ENCODE results near the gene F2RL3.

The F2RL3 gene

GRCh38 chr19:16851031-16851712 lies 37.6 kb upstream of the F2RL3 start:
- peak; percentile 43 for DNase-seq (ENCODE audit: low read depth)
- in situ Hi-C loops (cut with HindIII; ENCODE audit: low sequenced_read_pairs): no loop called here
- TF ChIP-seq CTCF (IDR thresholded peaks at IDR 0.05; ENCODE audit: low read depth, low read length, missing control alignments): no peak
- no peak overlapping the region for H3K4me3 ChIP-seq (ENCODE audit: low read depth, low read length)

GRCh38 chr19:16853066-16853465 lies 35.7 kb upstream of the F2RL3 start:
- no peak for TF ChIP-seq CTCF (IDR thresholded peaks at IDR 0.05; ENCODE audit: low read depth, low read length, missing control alignments)
- H3K4me3 ChIP-seq (ENCODE audit: low read depth, low read length): no peak overlapping the region

GRCh38 chr19:16856091-16856490 lies 32.7 kb upstream of the F2RL3 start:
- in situ Hi-C loops (cut with HindIII; ENCODE audit: low sequenced_read_pairs): no loop called here
- DNase-seq (ENCODE audit: low read depth): no peak
- no peak for TF ChIP-seq CTCF (IDR thresholded peaks at IDR 0.05; ENCODE audit: low read depth, low read length, missing control alignments)
- no peak overlapping the region for H3K4me3 ChIP-seq (ENCODE audit: low read depth, low read length)

More at GRCh38 chr19:16853066-16853465, 35.7 kb upstream of the F2RL3 start:
- in situ Hi-C loops (cut with HindIII; ENCODE audit: low sequenced_read_pairs): no loop called here
- DNase-seq (ENCODE audit: low read depth): no peak

GRCh38 chr19:16859626-16860025 lies 29.2 kb upstream of the F2RL3 start:
- no peak for TF ChIP-seq CTCF (IDR thresholded peaks at IDR 0.05; ENCODE audit: low read depth, low read length, missing control alignments)
- in situ Hi-C loops (cut with HindIII; ENCODE audit: low sequenced_read_pairs): no loop called here
- DNase-seq (ENCODE audit: low read depth): no peak
- H3K4me3 ChIP-seq (ENCODE audit: low read depth, low read length): no peak overlapping the region

GRCh38 chr19:16860118-16860517 lies 28.7 kb upstream of the F2RL3 start:
- TF ChIP-seq CTCF (IDR thresholded peaks at IDR 0.05; ENCODE audit: low read depth, low read length, missing control alignments): no peak
- DNase-seq (ENCODE audit: low read depth): no peak
- no peak overlapping the region for H3K4me3 ChIP-seq (ENCODE audit: low read depth, low read length)
- in situ Hi-C loops (cut with HindIII; ENCODE audit: low sequenced_read_pairs): no loop called here

- DNase-seq (ENCODE audit: low read depth): no peak
- no peak overlapping the region for H3K4me3 ChIP-seq (ENCODE audit: low read depth, low read length)
- in situ Hi-C loops (cut with HindIII; ENCODE audit: low sequenced_read_pairs): no loop called here
- no peak for TF ChIP-seq CTCF (IDR thresholded peaks at IDR 0.05; ENCODE audit: low read depth, low read length, missing control alignments)
Observed at GRCh38 chr19:16861011-16861410, 27.8 kb upstream of the F2RL3 start.
